HCT116 (cell line): Measurements from ENCODE around the gene BTNL9.

ENCODE experiments used
- CTCF ChIP-seq, 3 experiments: fragments of 200-600 bp in 1 of 3; sonication (generic) in 1 of 3; IDR thresholded peaks in 2 of 3; conservative IDR thresholded peaks in 1 of 3; 2 replicates each; pipeline ENCODE4 v1.5.1; 2012 to 2017; ENCODE audit warnings: low read depth in 2 of 3, low read length in 2 of 3, antibody characterized with exemption in 1 of 3, borderline replicate concordance in 1 of 3, control low read depth in 1 of 3, mild to moderate bottlenecking in 1 of 3, mixed read lengths in 1 of 3, mixed run types in 1 of 3, moderate library complexity in 1 of 3; ENCODE audit not compliant: insufficient read depth in 1 of 3
- ELF1 ChIP-seq: IDR thresholded peaks from 2 replicates; pipeline ENCODE4 v1.6.1; 2012; ENCODE audit warnings: low read depth, borderline replicate concordance
- EZH2 ChIP-seq: fragments of 200-600 bp; sonication (generic); IDR thresholded peaks from 2 replicates; pipeline ENCODE4 v1.6.1; 2017; ENCODE audit warnings: antibody characterized with exemption, mixed run types
- MAX ChIP-seq: IDR thresholded peaks from 2 replicates; pipeline ENCODE4 v1.6.1; 2012
- POLR2A ChIP-seq: IDR thresholded peaks from 2 replicates; pipeline ENCODE4 v1.7.0; 2011; ENCODE audit warnings: borderline replicate concordance; ENCODE audit not compliant: insufficient read depth, insufficient read length; ENCODE audit errors: extremely low read depth
- POLR2AphosphoS5 ChIP-seq: IDR thresholded peaks from 2 replicates; pipeline ENCODE4 v1.6.1; 2011; ENCODE audit warnings: mild to moderate bottlenecking, low read depth, low read length, moderate library complexity
- REST ChIP-seq: IDR thresholded peaks from 2 replicates; pipeline ENCODE4 v1.6.1; 2012; ENCODE audit warnings: low read depth
- SIN3A ChIP-seq: IDR thresholded peaks from 2 replicates; pipeline ENCODE4 v1.6.1; 2012; ENCODE audit warnings: low read depth
- SP1 ChIP-seq: IDR thresholded peaks from 2 replicates; pipeline ENCODE4 v1.6.1; 2012; ENCODE audit warnings: low read depth
- TCF7L2 ChIP-seq: IDR thresholded peaks from 2 replicates; pipeline ENCODE4 v1.7.0; 2011; ENCODE audit warnings: borderline replicate concordance, inconsistent platforms; ENCODE audit not compliant: insufficient read depth, insufficient read length; ENCODE audit errors: extremely low read depth

GRCh38 chr5:181060924-181061323 lies 20.9 kb downstream of the BTNL9 start:
- TF ChIP-seq SIN3A (no peak), CTCF (IDR thresholded peaks at IDR 0.05 in 2 of 3, conservative IDR thresholded peaks at IDR 0.05 in 1 of 3; ENCODE audit: borderline replicate concordance in 1 of 3, insufficient read depth in 1 of 3, low read depth in 2 of 3, low read length in 2 of 3) (no peak), POLR2A (no peak), EZH2 (no peak), TCF7L2 (no peak), ELF1 (no peak), POLR2AphosphoS5 (no peak), SP1 (no peak), REST (no peak), MAX (no peak)
